Stimulated activated naive CD8-positive, alpha-beta T cell treated with anti-CD3 and anti-CD28 coated beads, Interleukin-15, Interleukin-2, amounts not matched to agents 100 ng/mL and 50 ng/mL, for 24 hours (primary cell): ENCODE results near the gene MYH8.

ENCODE experiments used
- H3K27ac Mint-ChIP-seq: one replicate; pipeline ENCODE4 v1.8.0; 2021; ENCODE audit warnings: mild to moderate bottlenecking, mixed read lengths
- H3K27me3 Mint-ChIP-seq: one replicate; pipeline ENCODE4 v1.8.0; 2021; ENCODE audit warnings: mixed read lengths
- H3K36me3 Mint-ChIP-seq: one replicate; pipeline ENCODE4 v1.8.0; 2021; ENCODE audit warnings: low read depth, mixed read lengths
- H3K4me1 Mint-ChIP-seq: one replicate; pipeline ENCODE4 v1.8.0; 2021; ENCODE audit warnings: low read depth, mixed read lengths
- H3K4me3 Mint-ChIP-seq: one replicate; pipeline ENCODE4 v1.8.0; 2021; ENCODE audit warnings: mild to moderate bottlenecking, mixed read lengths
- H3K9me3 Mint-ChIP-seq: one replicate; pipeline ENCODE4 v1.8.0; 2021; ENCODE audit warnings: mixed read lengths

The MYH8 gene

GRCh38 chr17:10403589-10403988 is 18.2 kb downstream of the MYH8 start:
- Mint-ChIP-seq H3K27me3 (peaks cover 7% of the 10 kb centered on the region), H3K36me3 (no peaks in the 10 kb centered on the region), H3K9me3 (no peaks in the 10 kb centered on the region), H3K4me1 (no peaks in the 10 kb centered on the region), H3K4me3 (no peak overlapping the region), H3K27ac (no peak overlapping the region)

GRCh38 chr17:10398352-10398751 is 23.4 kb downstream of the MYH8 start:
- H3K36me3 Mint-ChIP-seq: no peaks in the 10 kb centered on the region
- H3K9me3 Mint-ChIP-seq: no peaks in the 10 kb centered on the region
- H3K4me3 Mint-ChIP-seq: no peak overlapping the region
- no peak overlapping the region for H3K27ac Mint-ChIP-seq
- no peaks in the 10 kb centered on the region for H3K4me1 Mint-ChIP-seq
- H3K27me3 Mint-ChIP-seq: peaks cover 20% of the 10 kb centered on the region

- no peaks in the 10 kb centered on the region for H3K9me3 Mint-ChIP-seq
- H3K27ac Mint-ChIP-seq: no peak overlapping the region
- H3K36me3 Mint-ChIP-seq: no peaks in the 10 kb centered on the region
- H3K4me1 Mint-ChIP-seq: no peaks in the 10 kb centered on the region
- peaks cover 21% of the 10 kb centered on the region for H3K27me3 Mint-ChIP-seq
- no peak overlapping the region for H3K4me3 Mint-ChIP-seq
Measured at GRCh38 chr17:10396524-10397163, 25.1 kb downstream of the MYH8 start.

GRCh38 chr17:10394201-10394887 is 27.4 kb downstream of the MYH8 start:
- no peak overlapping the region for H3K4me3 Mint-ChIP-seq
- H3K4me1 Mint-ChIP-seq: no peaks in the 10 kb centered on the region
- H3K27ac Mint-ChIP-seq: no peak overlapping the region
- no peaks in the 10 kb centered on the region for H3K9me3 Mint-ChIP-seq
- peaks cover 33% of the 10 kb centered on the region for H3K27me3 Mint-ChIP-seq
- H3K36me3 Mint-ChIP-seq: no peaks in the 10 kb centered on the region

- no peak overlapping the region for H3K4me3 Mint-ChIP-seq
- H3K27me3 Mint-ChIP-seq: peaks cover 37% of the 10 kb centered on the region
- no peak overlapping the region for H3K27ac Mint-ChIP-seq
Measured at GRCh38 chr17:10392880-10393279, 28.9 kb downstream of the MYH8 start.

DNA sequence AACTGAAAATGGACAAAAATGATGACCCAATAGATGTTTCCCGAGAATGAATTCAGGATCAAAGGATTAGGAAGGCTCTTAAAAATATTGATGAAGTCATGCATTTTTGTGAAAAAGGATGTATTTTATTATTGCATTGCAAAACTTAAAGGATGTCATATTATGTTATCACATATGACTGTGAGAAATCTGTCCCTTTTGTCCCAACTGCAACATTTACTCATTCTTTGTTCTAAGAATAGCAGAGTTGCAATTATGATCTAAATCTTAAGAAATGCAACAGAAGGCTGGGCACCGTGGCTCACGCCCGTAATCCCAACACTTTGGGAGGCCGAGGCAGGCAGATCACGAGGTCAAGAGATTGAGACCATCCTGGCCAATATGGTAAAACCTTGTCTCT is 35.9 kb downstream of the MYH8 start:
- Mint-ChIP-seq H3K9me3 (no peaks in the 10 kb centered on the region), H3K4me1 (no peaks in the 10 kb centered on the region), H3K4me3 (no peak overlapping the region), H3K36me3 (no peaks in the 10 kb centered on the region), H3K27me3 (peaks cover 13% of the 10 kb centered on the region), H3K27ac (no peak overlapping the region)

More at GRCh38 chr17:10392880-10393279, 28.9 kb downstream of the MYH8 start:
- Mint-ChIP-seq H3K9me3 (no peaks in the 10 kb centered on the region), H3K36me3 (no peaks in the 10 kb centered on the region), H3K4me1 (no peaks in the 10 kb centered on the region)

- H3K27ac Mint-ChIP-seq: no peak overlapping the region
- no peaks in the 10 kb centered on the region for H3K9me3 Mint-ChIP-seq
- no peaks in the 10 kb centered on the region for H3K4me1 Mint-ChIP-seq
- no peaks in the 10 kb centered on the region for H3K36me3 Mint-ChIP-seq
- peaks cover 10% of the 10 kb centered on the region for H3K27me3 Mint-ChIP-seq
- no peak overlapping the region for H3K4me3 Mint-ChIP-seq
Measured at GRCh38 chr17:10384175-10384574, 37.6 kb downstream of the MYH8 start.

- no peak overlapping the region for H3K27ac Mint-ChIP-seq
- H3K36me3 Mint-ChIP-seq: no peaks in the 10 kb centered on the region
- H3K27me3 Mint-ChIP-seq: peaks cover 7% of the 10 kb centered on the region
- no peaks in the 10 kb centered on the region for H3K4me1 Mint-ChIP-seq
- no peak overlapping the region for H3K4me3 Mint-ChIP-seq
- H3K9me3 Mint-ChIP-seq: no peaks in the 10 kb centered on the region
Measured at GRCh38 chr17:10380631-10381408, 40.9 kb downstream of the MYH8 start.

DNA sequence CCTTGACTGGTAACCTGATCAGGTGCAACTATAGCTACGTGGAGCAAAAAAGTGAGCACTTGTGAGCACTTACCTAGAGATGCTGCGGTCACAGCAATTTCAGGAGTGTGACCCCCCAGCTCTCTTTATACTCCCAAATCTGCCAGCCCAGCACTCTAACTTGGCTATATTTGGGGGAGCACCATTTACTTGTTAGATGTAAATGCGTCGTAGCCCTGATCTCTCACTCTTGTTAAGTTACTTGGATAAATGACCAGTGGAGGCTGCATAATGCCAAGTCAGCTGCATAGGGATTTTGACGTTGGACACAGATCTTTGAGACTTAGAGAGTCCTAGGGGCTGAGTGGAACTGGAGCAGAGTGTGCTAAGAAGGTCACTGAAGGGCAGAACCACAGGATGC is 48.8 kb downstream of the MYH8 start, which contains the start of gene MYH13:
TSS of gene MYH13 (minus strand) at position 101 of the 400 bp plus-strand sequence. CDS start 8,476 bp downstream, outside the sequence.
- no peaks in the 10 kb centered on the region for H3K36me3 Mint-ChIP-seq
- peaks cover 12% of the 10 kb centered on the region for H3K27me3 Mint-ChIP-seq
- H3K4me3 Mint-ChIP-seq: no peak within 1 kb of the TSS
- no peaks in the 10 kb centered on the region for H3K4me1 Mint-ChIP-seq
- no peak within 1 kb of the TSS for H3K27ac Mint-ChIP-seq
- no peaks in the 10 kb centered on the region for H3K9me3 Mint-ChIP-seq

DNA sequence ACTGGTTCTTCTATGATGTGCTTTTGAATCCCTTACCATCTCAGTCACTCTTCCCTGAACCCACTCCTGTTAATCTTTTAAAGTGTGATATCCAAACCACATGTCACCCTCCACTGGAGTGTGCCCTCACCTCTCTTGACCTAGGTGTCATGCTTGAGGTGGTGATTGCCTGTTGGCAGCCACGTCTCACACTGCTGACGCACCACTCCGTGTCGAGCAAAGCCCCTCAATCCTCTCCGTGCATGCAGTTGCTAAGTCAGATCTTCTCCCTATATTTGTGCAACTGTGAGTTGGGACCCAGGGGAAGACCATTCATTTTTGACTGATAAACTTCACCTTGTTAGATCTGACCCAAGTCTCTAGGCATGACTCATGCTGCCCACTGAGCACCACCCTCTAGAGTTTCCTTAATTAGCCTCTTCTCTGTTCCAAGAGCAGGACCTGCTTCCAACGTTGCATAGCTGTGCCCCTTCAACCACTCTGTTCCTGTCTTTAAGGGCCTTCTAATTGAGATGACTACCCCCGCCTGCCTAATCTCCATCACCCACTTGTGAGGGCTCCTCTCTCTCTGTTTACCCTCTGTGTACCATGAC is 51.6 kb downstream of the MYH8 start:
- Mint-ChIP-seq H3K4me1 (no peaks in the 10 kb centered on the region), H3K27me3 (peaks cover 12% of the 10 kb centered on the region), H3K9me3 (no peaks in the 10 kb centered on the region), H3K27ac (no peak overlapping the region), H3K4me3 (no peak overlapping the region), H3K36me3 (no peaks in the 10 kb centered on the region)

GRCh38 chr17:10369239-10369638 is 52.5 kb downstream of the MYH8 start:
- no peaks in the 10 kb centered on the region for H3K36me3 Mint-ChIP-seq
- H3K4me3 Mint-ChIP-seq: no peak overlapping the region
- no peaks in the 10 kb centered on the region for H3K4me1 Mint-ChIP-seq
- no peak overlapping the region for H3K27ac Mint-ChIP-seq
- H3K27me3 Mint-ChIP-seq: peaks cover 8% of the 10 kb centered on the region
- H3K9me3 Mint-ChIP-seq: no peaks in the 10 kb centered on the region

GRCh38 chr17:10368561-10368960 is 53.2 kb downstream of the MYH8 start:
- no peak overlapping the region for H3K27ac Mint-ChIP-seq
- H3K36me3 Mint-ChIP-seq: no peaks in the 10 kb centered on the region
- peaks cover 8% of the 10 kb centered on the region for H3K27me3 Mint-ChIP-seq
- H3K9me3 Mint-ChIP-seq: no peaks in the 10 kb centered on the region
- no peaks in the 10 kb centered on the region for H3K4me1 Mint-ChIP-seq
- H3K4me3 Mint-ChIP-seq: no peak overlapping the region

- peaks cover 14% of the 10 kb centered on the region for H3K27me3 Mint-ChIP-seq
- H3K4me1 Mint-ChIP-seq: no peaks in the 10 kb centered on the region
- H3K27ac Mint-ChIP-seq: no peak overlapping the region
- H3K9me3 Mint-ChIP-seq: no peaks in the 10 kb centered on the region
- H3K36me3 Mint-ChIP-seq: no peaks in the 10 kb centered on the region
- no peak overlapping the region for H3K4me3 Mint-ChIP-seq
Measured at GRCh38 chr17:10360578-10360977, 61.2 kb downstream of the MYH8 start.

DNA sequence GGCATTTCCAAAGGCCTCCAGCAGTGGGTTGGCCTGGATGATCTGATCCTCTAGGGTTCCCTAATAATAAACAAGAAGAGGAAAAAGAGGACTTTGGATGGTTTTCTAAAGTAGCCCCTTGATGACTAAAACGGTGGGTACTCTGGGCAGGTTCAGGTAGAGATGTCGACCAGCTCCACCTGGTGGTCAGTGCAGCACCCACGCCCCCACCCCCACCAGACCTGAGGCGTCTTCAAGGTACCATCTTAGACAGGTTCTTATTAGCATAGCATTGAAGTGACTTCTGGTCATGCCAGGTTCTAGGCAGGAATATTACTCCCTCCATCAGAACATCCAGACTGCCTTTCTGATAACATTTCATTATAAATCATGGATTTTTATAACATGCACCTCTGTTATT is 64.0 kb downstream of the MYH8 start:
- no peaks in the 10 kb centered on the region for H3K36me3 Mint-ChIP-seq
- no peaks in the 10 kb centered on the region for H3K4me1 Mint-ChIP-seq
- no peak overlapping the region for H3K27ac Mint-ChIP-seq
- H3K27me3 Mint-ChIP-seq: peaks cover 14% of the 10 kb centered on the region
- no peak overlapping the region for H3K4me3 Mint-ChIP-seq
- no peaks in the 10 kb centered on the region for H3K9me3 Mint-ChIP-seq

DNA sequence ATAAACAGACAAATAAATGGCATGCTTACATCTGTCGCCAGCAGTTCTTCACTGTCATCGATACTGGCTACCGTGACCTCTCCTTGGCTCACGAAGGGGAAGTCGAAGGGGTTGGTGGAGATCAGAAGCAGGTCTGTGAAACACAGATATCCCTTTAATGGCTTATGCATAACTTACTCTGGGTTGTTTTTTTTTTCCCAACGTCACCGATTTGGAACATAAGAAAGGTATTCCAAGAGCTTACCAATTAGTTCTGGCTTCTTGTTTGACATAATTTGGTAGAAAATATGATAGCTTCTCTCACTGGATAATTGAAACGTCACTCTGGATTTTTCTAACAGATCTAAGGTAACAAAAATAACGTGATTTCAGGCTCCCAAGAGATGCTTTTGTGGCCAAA is 67.1 kb downstream of the MYH8 start:
- Mint-ChIP-seq H3K4me3 (no peak overlapping the region), H3K36me3 (no peaks in the 10 kb centered on the region), H3K27me3 (peaks cover 14% of the 10 kb centered on the region), H3K27ac (no peak overlapping the region), H3K9me3 (no peaks in the 10 kb centered on the region), H3K4me1 (no peaks in the 10 kb centered on the region)
